HG02623 (cell line): ENCODE results near the gene PARD6B.

Source experiments
- ATAC-seq: cut with Tn5 transposase; IDR thresholded peaks from one replicate; pipeline ENCODE4 v1.9.1; 2021; ENCODE audit warnings: moderate library complexity; ENCODE audit not compliant: unreplicated experiment

The PARD6B gene

GRCh38 chr20:50723672-50724071 is 7.7 kb upstream of the PARD6B start:
- ATAC-seq, result no peak

- ATAC-seq, result no peak
Observed at GRCh38 chr20:50724112-50724725, 7.2 kb upstream of the PARD6B start.

GRCh38 chr20:50724851-50725723 is 6.3 kb upstream of the PARD6B start:
- ATAC-seq, result no peak

GRCh38 chr20:50725724-50726005 is 5.7 kb upstream of the PARD6B start:
- ATAC-seq, result no peak

- ATAC-seq, result no peak
Observed at GRCh38 chr20:50726955-50727791, 4.2 kb upstream of the PARD6B start.

GRCh38 chr20:50727792-50728485 is 3.4 kb upstream of the PARD6B start:
- ATAC-seq, result no peak

- ATAC-seq, result no peak
Observed at GRCh38 chr20:50728486-50728980, 2.8 kb upstream of the PARD6B start.

GRCh38 chr20:50728981-50729874 is 2.2 kb upstream of the PARD6B start:
- ATAC-seq, result no peak

- ATAC-seq, result no peak
Observed at GRCh38 chr20:50729901-50730764, 1.2 kb upstream of the PARD6B start.

- no peak for ATAC-seq
Observed at GRCh38 chr20:50730765-50731054, 670 bp upstream of the PARD6B start.

- no peak for ATAC-seq
Observed at GRCh38 chr20:50731930-50732690, 730 bp downstream of the PARD6B start.

GRCh38 chr20:50733644-50734349 is 2.4 kb downstream of the PARD6B start:
- no peak for ATAC-seq

GRCh38 chr20:50734730-50735679 is 3.6 kb downstream of the PARD6B start:
- ATAC-seq, result no peak

GRCh38 chr20:50735813-50736212 is 4.4 kb downstream of the PARD6B start:
- no peak for ATAC-seq

- ATAC-seq, result no peak
Observed at GRCh38 chr20:50737352-50737751, 6.0 kb downstream of the PARD6B start.

GRCh38 chr20:50743087-50743486 is 11.7 kb downstream of the PARD6B start:
- no peak for ATAC-seq
